Upper lobe of left lung (tissue), 6 donors: ENCODE measurements around the gene ZNF609. TPM values are rescaled to one million over a fixed set of nuclear protein-coding genes. Genes with fewer than 3 reads are reported as not detected.
A peak's percentile ranks its signal among the peaks of the same experiment; 100 is the strongest.

ENCODE experiments used
- ATAC-seq, 2 donors: fragments of 200-7000 bp; cut with Tn5 transposase; one replicate each; pipeline ENCODE4 v1.9.1; 2022; ENCODE audit warnings: mild to moderate bottlenecking in 2 of 2, moderate library complexity in 2 of 2; ENCODE audit not compliant: low FRiP score in 2 of 2
- DNase-seq, 2 donors: peaks; one replicate each; pipeline ENCODE4 v3.0.0-alpha.2; 2019 to 2020
- H3K27ac ChIP-seq, 4 donors: fragments of 200-600 bp; sonication (generic); one replicate each; pipeline ENCODE4 v1.5.1; 2016 to 2019
- H3K27me3 ChIP-seq, 4 donors: fragments of 200-600 bp; sonication (generic); one replicate each; pipeline ENCODE4 v1.5.1; 2017 to 2019
- H3K36me3 ChIP-seq, 4 donors: fragments of 200-600 bp; sonication (generic); one replicate each; pipeline ENCODE4 v1.5.1; 2016 to 2019
- H3K4me1 ChIP-seq, 4 donors: fragments of 200-600 bp; sonication (generic); one replicate each; pipeline ENCODE4 v1.5.1; 2018 to 2019
- H3K4me3 ChIP-seq, 4 donors: fragments of 200-600 bp; sonication (generic); one replicate each; pipeline ENCODE4 v1.5.1; 2017 to 2019; ENCODE audit warnings: mild to moderate bottlenecking in 2 of 4, moderate library complexity in 1 of 4
- H3K9me3 ChIP-seq, 4 donors: fragments of 200-600 bp; sonication (generic); one replicate each; pipeline ENCODE4 v1.5.1; 2018 to 2019
- EP300 ChIP-seq, 4 donors: sonication (generic); formaldehyde crosslinking; IDR thresholded peaks; one replicate each; pipeline ENCODE4 v1.5.1; 2017; ENCODE audit warnings: antibody characterized with exemption in 4 of 4, control low read depth in 2 of 4
- POLR2A ChIP-seq, 4 donors: fragments of 450-650 bp; IDR thresholded peaks; one replicate each; pipeline ENCODE4 v1.5.1; 2016 to 2017; ENCODE audit warnings: antibody characterized with exemption in 4 of 4, mild to moderate bottlenecking in 2 of 4
- POLR2AphosphoS5 ChIP-seq, 2 donors: sonication (generic); formaldehyde crosslinking; IDR thresholded peaks; one replicate each; pipeline ENCODE4 v1.5.1; 2017; ENCODE audit warnings: antibody characterized with exemption in 2 of 2
- WGBS, 2 donors: methylation state at CpG; one replicate each; pipeline ENCODE4 v1.1.5; 2017 to 2018; 5-methylcytosine and 5-hydroxymethylcytosine counted together
- total RNA-seq, 6 donors: library from RNA; depleted of rRNA in 4 of 6; stranded (reverse); fragments of >200 nt in 4 of 6; gene quantifications; one replicate each; pipeline versions ENCODE4 v1.1.0 to v1.2.1, GENCODE V29; 2016 to 2021
- TF ChIP-seq, protein P1 (sequence below), 6 experiments: fragments of 450-650 bp in 4 of 6; fragments of 200-600 bp in 2 of 6; sonication (generic) in 2 of 6; IDR thresholded peaks; one replicate each; pipeline ENCODE4 v1.5.1; 2016 to 2019; ENCODE audit warnings: antibody characterized with exemption in 6 of 6
- donor health status: DM: no; HTN: no; CAD: no; lungs with moderate emphysema.
- donor health status: DM: no; HTN: yes; CAD: no; lungs with severe emphysema.

ZNF609 gene
- total RNA-seq, 6 donors from 2014 or later, result 30.4 to 65.0 (median 44.5) TPM

DNA sequence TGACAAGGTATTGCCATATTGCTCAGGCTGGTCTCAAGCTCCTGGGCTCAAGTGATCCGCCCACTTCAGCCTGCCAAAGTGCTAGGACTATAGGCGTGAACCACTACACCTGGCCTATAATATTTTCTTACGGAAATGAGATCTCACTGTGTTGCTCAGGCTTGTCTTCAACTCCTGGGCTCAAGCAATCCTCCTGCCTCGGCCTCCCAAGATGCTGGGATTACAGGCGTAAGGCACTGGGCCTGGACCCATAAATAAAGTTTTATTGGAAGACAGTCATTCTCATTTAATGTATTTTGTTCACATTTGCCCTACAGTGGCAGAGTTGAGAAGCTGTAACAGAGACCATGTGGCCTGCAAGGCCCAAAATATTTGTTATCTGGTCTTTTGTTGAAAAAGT lies 173.0 kb downstream of the ZNF609 start:
- Histone ChIP-seq H3K27me3 (no peaks in the 10 kb centered on the region), H3K4me1 (peaks cover 38 to 56% (median 43%) of the 10 kb centered on the region in 4 donors), H3K4me3 (no peak overlapping the region), H3K9me3 (no peaks in the 10 kb centered on the region), H3K36me3 (no peaks in the 10 kb centered on the region), H3K27ac (peak overlapping the region in 1 of 4 donors; percentile 58)
- 92 to 94% methylated on average over 5 of the region's 5 CpGs for WGBS, 2 donors
- TF ChIP-seq, protein P1, sequence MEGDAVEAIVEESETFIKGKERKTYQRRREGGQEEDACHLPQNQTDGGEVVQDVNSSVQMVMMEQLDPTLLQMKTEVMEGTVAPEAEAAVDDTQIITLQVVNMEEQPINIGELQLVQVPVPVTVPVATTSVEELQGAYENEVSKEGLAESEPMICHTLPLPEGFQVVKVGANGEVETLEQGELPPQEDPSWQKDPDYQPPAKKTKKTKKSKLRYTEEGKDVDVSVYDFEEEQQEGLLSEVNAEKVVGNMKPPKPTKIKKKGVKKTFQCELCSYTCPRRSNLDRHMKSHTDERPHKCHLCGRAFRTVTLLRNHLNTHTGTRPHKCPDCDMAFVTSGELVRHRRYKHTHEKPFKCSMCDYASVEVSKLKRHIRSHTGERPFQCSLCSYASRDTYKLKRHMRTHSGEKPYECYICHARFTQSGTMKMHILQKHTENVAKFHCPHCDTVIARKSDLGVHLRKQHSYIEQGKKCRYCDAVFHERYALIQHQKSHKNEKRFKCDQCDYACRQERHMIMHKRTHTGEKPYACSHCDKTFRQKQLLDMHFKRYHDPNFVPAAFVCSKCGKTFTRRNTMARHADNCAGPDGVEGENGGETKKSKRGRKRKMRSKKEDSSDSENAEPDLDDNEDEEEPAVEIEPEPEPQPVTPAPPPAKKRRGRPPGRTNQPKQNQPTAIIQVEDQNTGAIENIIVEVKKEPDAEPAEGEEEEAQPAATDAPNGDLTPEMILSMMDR (IDR thresholded peaks at IDR 0.05), result no peak
- TF ChIP-seq POLR2A (IDR thresholded peaks at IDR 0.05) (no peak), EP300 (IDR thresholded peaks at IDR 0.05) (no peak), POLR2AphosphoS5 (IDR thresholded peaks at IDR 0.05) (no peak)
- DNase-seq, result no peak
- ATAC-seq, result no peak

DNA sequence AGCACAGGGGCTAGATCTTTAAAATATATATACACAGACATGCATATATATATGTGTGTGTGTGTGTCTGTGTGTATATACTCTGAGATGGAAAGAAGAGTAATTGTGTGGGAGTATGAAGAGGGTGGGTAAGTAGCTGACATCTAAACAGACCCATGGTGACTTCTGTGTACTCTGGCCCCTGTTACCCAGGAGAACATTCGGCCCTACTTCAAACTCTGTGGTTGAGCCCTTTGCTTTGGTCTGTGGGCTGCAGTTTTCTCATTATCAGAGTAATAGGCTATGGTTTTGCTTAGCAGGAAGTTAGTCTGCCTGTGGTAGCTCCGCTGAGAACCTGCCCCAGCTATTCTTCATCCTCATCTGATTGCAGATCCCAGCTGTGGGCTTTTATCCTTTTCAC lies 173.6 kb downstream of the ZNF609 start:
- H3K9me3 ChIP-seq, result no peaks in the 10 kb centered on the region
- DNase-seq, result no peak
- no peak overlapping the region for H3K4me3 ChIP-seq
- H3K27ac ChIP-seq, result peak overlapping the region; percentile 19 to 62 (median 51)
- ATAC-seq, result peak in 1 of 2 donors; percentile 18
- H3K4me1 ChIP-seq, result peaks cover 40 to 62% (median 43%) of the 10 kb centered on the region in 4 donors
- no peaks in the 10 kb centered on the region for H3K36me3 ChIP-seq
- TF ChIP-seq, protein P1 (IDR thresholded peaks at IDR 0.05), result no peak
- no peak for TF ChIP-seq POLR2AphosphoS5 (IDR thresholded peaks at IDR 0.05)
- TF ChIP-seq POLR2A (IDR thresholded peaks at IDR 0.05), result no peak
- TF ChIP-seq EP300 (IDR thresholded peaks at IDR 0.05), result no peak
- no peaks in the 10 kb centered on the region for H3K27me3 ChIP-seq
- 51% methylated on average over 2 of the region's 2 CpGs for WGBS, 2 donors

DNA sequence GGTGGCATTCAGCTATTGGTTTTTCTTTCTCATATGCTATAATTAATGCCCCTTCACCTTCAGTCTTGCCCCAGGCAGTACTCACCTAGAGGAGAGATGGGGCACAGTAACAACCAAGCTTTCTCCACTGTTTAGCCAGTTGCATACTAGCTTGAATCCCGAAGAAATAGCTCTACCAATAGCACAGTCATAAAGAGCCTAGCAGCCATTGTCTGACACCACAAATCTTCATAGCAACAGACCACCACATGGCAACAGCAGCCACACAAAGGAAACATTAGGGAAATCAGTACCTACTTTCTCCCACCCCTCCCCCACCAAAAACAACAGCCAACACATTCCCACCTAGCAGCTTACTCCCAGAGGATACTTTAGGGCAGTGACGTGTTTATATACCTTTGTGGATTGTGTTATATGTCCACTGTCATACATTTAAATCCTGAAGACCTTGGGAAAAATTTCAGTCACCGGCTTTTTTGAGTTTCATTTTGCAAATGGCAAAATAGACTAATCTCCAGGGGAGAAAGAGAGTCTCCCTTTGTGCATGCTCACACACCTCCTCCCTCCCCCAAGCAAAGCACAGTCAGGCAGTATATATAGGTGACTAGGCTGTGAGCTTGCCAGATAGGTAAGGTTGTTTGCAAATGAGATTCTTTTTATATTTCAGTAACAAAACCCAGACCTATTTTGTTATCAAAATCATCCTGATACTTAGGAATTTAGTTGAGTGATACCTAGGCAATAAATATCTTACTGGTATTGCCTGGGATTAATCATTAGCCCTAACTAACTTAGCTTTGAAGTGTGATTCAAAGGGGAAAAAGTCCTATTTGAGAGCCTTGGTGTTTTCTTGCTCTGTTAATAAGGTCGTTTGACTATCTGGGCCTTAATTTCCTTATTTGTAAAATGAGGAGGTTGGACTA lies 174.5 kb downstream of the ZNF609 start:
- Histone ChIP-seq H3K27ac (peak overlapping the region; percentile 44 to 62 (median 54)), H3K4me3 (no peak overlapping the region), H3K9me3 (no peaks in the 10 kb centered on the region), H3K4me1 (peaks cover 40 to 70% (median 45%) of the 10 kb centered on the region in 4 donors), H3K36me3 (no peaks in the 10 kb centered on the region), H3K27me3 (no peaks in the 10 kb centered on the region)
- ATAC-seq, result peak; percentile 8 to 25
- WGBS, 2 donors, result 50 to 51% methylated on average over 4 of the region's 4 CpGs
- TF ChIP-seq POLR2AphosphoS5 (IDR thresholded peaks at IDR 0.05), result no peak
- no peak for TF ChIP-seq EP300 (IDR thresholded peaks at IDR 0.05)
- TF ChIP-seq POLR2A (IDR thresholded peaks at IDR 0.05), result no peak
- TF ChIP-seq, protein P1 (IDR thresholded peaks at IDR 0.05), result no peak
- DNase-seq, result no peak

DNA sequence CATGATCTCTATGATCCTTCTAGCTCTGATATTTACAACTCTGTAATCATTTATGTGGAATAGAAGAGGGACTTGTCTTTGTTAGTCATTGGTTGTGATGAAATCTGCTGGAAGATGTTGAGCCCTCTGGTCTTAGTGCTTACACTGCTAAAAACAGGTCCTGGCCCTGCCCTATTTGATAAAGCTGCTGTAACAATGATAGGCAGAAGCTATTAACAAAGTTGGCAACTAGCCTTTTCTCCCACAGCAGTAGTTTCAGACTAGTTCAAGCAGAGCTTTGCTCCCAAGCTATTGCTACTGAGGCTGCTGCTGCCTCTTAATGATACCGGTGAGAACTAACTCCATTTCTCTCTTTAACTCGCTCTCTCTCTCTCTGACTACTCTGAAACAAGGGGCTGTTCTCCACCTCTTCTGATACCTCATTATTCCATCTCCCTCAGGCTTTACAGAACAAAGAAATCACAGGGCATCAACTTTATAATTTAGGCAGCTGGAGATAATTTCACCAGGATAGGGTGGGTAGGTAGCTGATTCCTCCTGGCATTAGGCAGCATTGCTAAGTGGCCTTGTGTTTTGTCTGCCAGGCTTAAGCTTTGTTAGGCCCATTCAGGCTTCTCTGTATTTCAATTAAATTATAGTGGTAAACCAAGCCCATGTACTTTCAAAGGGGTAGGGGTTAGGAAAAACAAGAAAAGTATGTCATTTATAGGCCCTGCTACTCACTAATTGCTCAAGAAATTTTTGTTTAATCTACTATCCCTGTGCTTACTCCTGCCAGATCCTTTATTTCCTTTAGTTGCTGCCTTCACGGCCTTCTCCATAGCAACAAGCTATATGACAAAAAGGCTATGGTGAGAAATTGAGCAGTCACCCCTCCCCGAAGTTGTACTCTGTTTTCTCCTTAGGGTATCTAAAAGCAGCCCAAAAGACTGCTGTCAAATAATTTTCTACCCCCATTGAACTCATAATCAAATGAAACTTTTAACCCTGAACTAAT lies 175.4 kb downstream of the ZNF609 start:
- Histone ChIP-seq H3K27me3 (no peaks in the 10 kb centered on the region), H3K27ac (peak overlapping the region; percentile 44 to 62 (median 54)), H3K4me3 (no peak overlapping the region), H3K9me3 (no peaks in the 10 kb centered on the region), H3K36me3 (no peaks in the 10 kb centered on the region), H3K4me1 (peaks cover 48 to 75% (median 49%) of the 10 kb centered on the region in 4 donors)
- peak in 1 of 2 donors; percentile 64 for DNase-seq
- ATAC-seq, result peak; percentile 89
- 51 to 58% methylated on average over 4 of the region's 4 CpGs for WGBS, 2 donors
- TF ChIP-seq, protein P1 (IDR thresholded peaks at IDR 0.05), result no peak
- no peak for TF ChIP-seq POLR2A (IDR thresholded peaks at IDR 0.05)
